GM19438 (cell line): ENCODE data around the gene EIF1.

Experiments used
- ATAC-seq: cut with Tn5 transposase; IDR thresholded peaks from one replicate; pipeline ENCODE4 v1.9.1; 2021; ENCODE audit warnings: low read depth; ENCODE audit not compliant: unreplicated experiment

The EIF1 gene

GRCh38 chr17:41654678-41655607, 33.7 kb upstream of the EIF1 start:
- ATAC-seq, result no peak

- ATAC-seq, result no peak
These were observed 33.0 kb upstream of the EIF1 start for GRCh38 chr17:41655611-41656111.

- ATAC-seq, result no peak
These were observed 32.2 kb upstream of the EIF1 start for GRCh38 chr17:41656249-41657023.

- ATAC-seq, result no peak
These were observed 31.4 kb upstream of the EIF1 start for GRCh38 chr17:41657176-41657754.

- no peak for ATAC-seq
These were observed 30.7 kb upstream of the EIF1 start for GRCh38 chr17:41657936-41658335.

- no peak for ATAC-seq
These were observed 29.8 kb upstream of the EIF1 start for GRCh38 chr17:41658846-41659245.

- ATAC-seq, result no peak
These were observed 29.1 kb upstream of the EIF1 start for GRCh38 chr17:41659427-41660212.

GRCh38 chr17:41660221-41660711, 28.4 kb upstream of the EIF1 start:
- no peak for ATAC-seq

GRCh38 chr17:41663451-41664171, 25.1 kb upstream of the EIF1 start:
- ATAC-seq, result no peak

GRCh38 chr17:41664172-41664457, 24.6 kb upstream of the EIF1 start:
- no peak for ATAC-seq

- no peak for ATAC-seq
These were observed 23.8 kb upstream of the EIF1 start for GRCh38 chr17:41664587-41665565.

GRCh38 chr17:41665566-41666236, 23.0 kb upstream of the EIF1 start:
- peak; percentile 60 for ATAC-seq

GRCh38 chr17:41666237-41666641, 22.4 kb upstream of the EIF1 start:
- peak; percentile 39 for ATAC-seq

GRCh38 chr17:41666708-41667279, 21.9 kb upstream of the EIF1 start:
- ATAC-seq, result no peak

- ATAC-seq, result no peak
These were observed 21.2 kb upstream of the EIF1 start for GRCh38 chr17:41667280-41668041.

- ATAC-seq, result no peak
These were observed 16.5 kb upstream of the EIF1 start for GRCh38 chr17:41672153-41672552.
